NB4 (cell line): ENCODE data around the gene TMEM242.

Experiments
- DNase-seq: peaks from one replicate; pipeline ENCODE4 v3.0.0; 2010; ENCODE audit warnings: low read depth
- H3K4me3 ChIP-seq: one replicate; pipeline ENCODE4 v1.5.1; 2011; ENCODE audit warnings: mild to moderate bottlenecking, low read depth, low read length, moderate library complexity
- CTCF ChIP-seq: IDR thresholded peaks from one replicate; pipeline ENCODE4 v1.5.1; 2012; ENCODE audit warnings: low read depth, low read length
- MYC ChIP-seq: IDR thresholded peaks from 2 replicates; pipeline ENCODE4 v1.6.1; 2011; ENCODE audit warnings: low read depth, low read length
- POLR2A ChIP-seq: IDR thresholded peaks from 2 replicates; pipeline ENCODE4 v1.6.1; 2011; ENCODE audit warnings: mild to moderate bottlenecking; ENCODE audit not compliant: insufficient read length; ENCODE audit errors: extremely low read depth
- TF ChIP-seq, protein P1 (sequence below): IDR thresholded peaks from 2 replicates; pipeline ENCODE4 v1.6.1; 2011; ENCODE audit warnings: low read depth, low read length

Gene TMEM242

GRCh38 chr6:157289764-157290163 lies 33.6 kb downstream of the TMEM242 start:
- H3K4me3 ChIP-seq: no peak overlapping the region
- TF ChIP-seq MYC (no peak), POLR2A (no peak), CTCF (no peak)
- TF ChIP-seq, protein P1, sequence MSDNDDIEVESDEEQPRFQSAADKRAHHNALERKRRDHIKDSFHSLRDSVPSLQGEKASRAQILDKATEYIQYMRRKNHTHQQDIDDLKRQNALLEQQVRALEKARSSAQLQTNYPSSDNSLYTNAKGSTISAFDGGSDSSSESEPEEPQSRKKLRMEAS: no peak
- no peak for DNase-seq

- no peak for DNase-seq
- TF ChIP-seq CTCF: no peak
- no peak for TF ChIP-seq MYC
- TF ChIP-seq, protein P1: no peak
- TF ChIP-seq POLR2A: no peak
These were observed 34.7 kb downstream of the TMEM242 start for GRCh38 chr6:157288575-157288974.

DNA sequence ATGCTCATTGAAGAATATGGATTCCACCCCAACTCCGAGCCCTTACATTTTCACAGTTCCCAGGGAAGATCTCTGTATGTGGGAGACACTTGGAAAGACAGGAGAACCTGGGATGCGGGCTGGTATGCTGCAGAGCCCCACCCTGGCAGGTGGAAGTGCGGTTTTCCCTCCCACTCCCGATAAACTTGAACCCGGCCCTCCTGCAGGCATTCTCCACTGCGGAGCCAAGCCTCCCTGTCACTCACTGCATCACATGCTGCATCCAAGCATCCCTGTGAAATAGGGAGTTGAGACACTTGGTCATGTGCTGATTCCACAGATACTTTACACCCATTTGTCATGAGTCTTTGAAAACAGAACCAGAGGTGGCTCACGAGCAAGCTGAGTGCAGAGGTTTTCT lies 35.4 kb downstream of the TMEM242 start:
- DNase-seq: no peak
- no peak overlapping the region for H3K4me3 ChIP-seq
- TF ChIP-seq, protein P1: no peak
- TF ChIP-seq MYC (no peak), CTCF (no peak), POLR2A (no peak)

More at GRCh38 chr6:157288575-157288974, 34.7 kb downstream of the TMEM242 start:
- no peak overlapping the region for H3K4me3 ChIP-seq

- no peak for DNase-seq
- TF ChIP-seq POLR2A (no peak), CTCF (no peak), MYC (no peak)
- TF ChIP-seq, protein P1: no peak
- H3K4me3 ChIP-seq: no peak overlapping the region
These were observed 36.0 kb downstream of the TMEM242 start for GRCh38 chr6:157287247-157287850.

DNA sequence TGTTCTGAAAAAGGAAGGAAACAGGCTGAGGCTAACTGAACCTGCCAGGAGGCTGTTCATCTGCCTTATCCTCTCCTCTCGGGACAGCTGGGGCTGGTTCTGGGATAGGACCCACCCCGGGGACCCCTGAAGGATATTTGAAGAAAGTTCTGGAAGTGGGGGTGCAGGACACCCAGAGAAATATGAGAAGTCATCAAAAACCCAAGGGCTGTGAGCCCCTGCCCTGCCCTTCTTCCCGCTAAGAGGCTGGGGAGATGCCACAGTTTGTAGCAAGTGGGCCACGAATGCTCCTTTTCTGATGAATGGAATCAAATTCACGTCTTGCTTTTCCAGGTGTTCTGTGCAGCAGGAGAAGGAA lies 37.9 kb downstream of the TMEM242 start:
- TF ChIP-seq MYC (no peak), POLR2A (no peak), CTCF (no peak)
- TF ChIP-seq, protein P1: no peak

More for the DNA sequence above, 37.9 kb downstream of the TMEM242 start:
- no peak overlapping the region for H3K4me3 ChIP-seq
- no peak for DNase-seq
